Embryonic facial prominence (tissue), 1 donor: ENCODE data around the gene BST2.
"Not testable (repeated sequence)": the region's sequence is repeated elsewhere in the genome, so short reads cannot be mapped to it uniquely, and the experiment has no call there.

Experiments
- DNase-seq: peaks from one replicate; pipeline ENCODE4 v3.0.0-alpha.2; 2016; ENCODE audit errors: extremely low spot score

BST2 gene

GRCh38 chr19:17389957-17390664 is 15.3 kb downstream of the BST2 start:
- DNase-seq = no peak

GRCh38 chr19:17389288-17389687 is 16.1 kb downstream of the BST2 start:
- no peak for DNase-seq

GRCh38 chr19:17385878-17386611 is 19.4 kb downstream of the BST2 start:
- DNase-seq = no peak

GRCh38 chr19:17380426-17381138 is 24.8 kb downstream of the BST2 start:
- DNase-seq = no peak

GRCh38 chr19:17379221-17379631 is 26.2 kb downstream of the BST2 start:
- no peak for DNase-seq

- DNase-seq = no peak
These were observed 27.2 kb downstream of the BST2 start for GRCh38 chr19:17378271-17378670.

- DNase-seq = no peak
These were observed 28.4 kb downstream of the BST2 start, which contains the start of gene PLVAP for GRCh38 chr19:17376935-17377600. Gene PLVAP (minus strand): TSS chr19:17377342. CDS start chr19:17377288, 54 bp downstream.

GRCh38 chr19:17370026-17370587 is 35.3 kb downstream of the BST2 start:
- DNase-seq = no peak

- DNase-seq = no peak
These were observed 40.1 kb downstream of the BST2 start for GRCh38 chr19:17365361-17365760.

- not testable (repeated sequence) for DNase-seq
These were observed 41.4 kb downstream of the BST2 start for GRCh38 chr19:17363852-17364605.

GRCh38 chr19:17359905-17360800 is 45.3 kb downstream of the BST2 start:
- no peak for DNase-seq

GRCh38 chr19:17358395-17358794 is 47.0 kb downstream of the BST2 start:
- DNase-seq = no peak

- no peak for DNase-seq
These were observed 47.7 kb downstream of the BST2 start for GRCh38 chr19:17357724-17358123.

- no peak for DNase-seq
These were observed 48.3 kb downstream of the BST2 start for GRCh38 chr19:17357078-17357666.

- DNase-seq = no peak
These were observed 52.0 kb downstream of the BST2 start for GRCh38 chr19:17353386-17353785.
